ENCODE results near the gene COMT. TPM values are rescaled to one million over a fixed set of nuclear protein-coding genes. Genes with fewer than 3 reads are reported as not detected.

Gene COMT
- total and polyA plus RNA-seq, 9 of the 15 experiments (the other 6 are each of a cell fraction or from before 2014, with no cell fraction given) = 12.5 to 351 (median 155) TPM

DNA sequence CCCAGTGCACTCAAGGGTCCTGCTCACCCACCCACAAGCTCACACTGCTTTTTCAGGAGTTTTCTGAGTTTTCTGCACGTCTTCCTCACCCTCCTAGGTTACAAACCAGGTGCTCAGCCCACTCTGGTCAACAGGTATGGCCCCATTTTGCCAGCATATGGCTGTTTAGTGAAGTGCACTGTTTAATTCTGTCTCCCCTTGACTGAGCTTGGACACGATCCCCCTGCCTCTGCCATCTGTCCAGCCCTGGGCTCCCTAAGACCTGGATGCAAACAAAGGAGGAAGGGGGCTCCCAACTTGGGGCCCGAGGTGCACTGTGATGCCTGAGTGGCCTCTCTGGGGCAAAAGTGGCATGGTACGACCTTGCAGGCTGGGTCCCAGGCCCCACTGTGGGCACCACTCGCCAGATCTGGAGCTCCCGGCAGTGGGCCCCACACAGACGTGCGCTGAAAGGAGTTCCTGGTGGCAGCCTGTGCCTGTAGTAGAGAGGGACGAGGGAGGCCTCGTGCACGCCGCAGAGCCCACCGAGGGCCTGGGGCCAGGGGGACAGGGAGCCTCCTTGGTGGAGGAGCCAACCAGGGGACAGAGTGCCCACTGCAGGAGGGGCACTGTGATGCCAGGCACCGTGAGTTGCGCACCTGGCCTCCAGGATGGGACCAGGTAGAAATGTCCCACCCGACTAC is 37.3 kb upstream of the COMT start (continued):
- TF ChIP-seq ELK1 (CRISPR knock-in tag; IDR thresholded peaks at IDR 0.05) (no peak), MLX (CRISPR knock-in tag; conservative IDR thresholded peaks at IDR 0.05) (no peak), ZNF764 (CRISPR knock-in tag; IDR thresholded peaks at IDR 0.05; ENCODE audit: low read depth) (0 out of 2 replicates have a peak, but pooled peaks have one; percentile 17), ZNF766 (CRISPR knock-in tag; conservative IDR thresholded peaks at IDR 0.05) (no peak), KLF10 (CRISPR knock-in tag; IDR thresholded peaks at IDR 0.05) (no peak), BRD4 (IDR thresholded peaks at IDR 0.05) (no peak), ID3 (CRISPR knock-in tag; IDR thresholded peaks at IDR 0.05) (no peak), ID3 (tag; IDR thresholded peaks at IDR 0.05) (0 out of 2 replicates have a peak, but pooled peaks have one; percentile 15), ATF1 (CRISPR knock-in tag; IDR thresholded peaks at IDR 0.05) (no peak; the same call in 1 of the 2 replicates), ATF1 (tag; IDR thresholded peaks at IDR 0.05) (no peak), BRCA1 (IDR thresholded peaks at IDR 0.05) (no peak), BRCA1 (CRISPR knock-in tag; IDR thresholded peaks at IDR 0.05) (no peak), ZC3H11A (IDR thresholded peaks at IDR 0.05; ENCODE audit: low read depth, low read length) (no peak), ASH1L (IDR thresholded peaks at IDR 0.05; ENCODE audit: borderline replicate concordance, low read depth, partially characterized antibody) (no peak), MEF2A (IDR thresholded peaks at IDR 0.05; ENCODE audit: control insufficient read depth, low read depth, low read length) (no peak), ZSCAN32 (CRISPR knock-in tag; IDR thresholded peaks at IDR 0.05) (0 out of 2 replicates have a peak, but pooled peaks have one; percentile 11), KDM4B (IDR thresholded peaks at IDR 0.05; ENCODE audit: borderline replicate concordance in 2 of 2, low read depth in 1 of 2) (no peak), ZNF184 (CRISPR knock-in tag; IDR thresholded peaks at IDR 0.05) (0 out of 2 replicates have a peak, but pooled peaks have one; percentile 41), ZNF165 (CRISPR knock-in tag; IDR thresholded peaks at IDR 0.05; ENCODE audit: borderline replicate concordance) (no peak), COPS2 (conservative IDR thresholded peaks at IDR 0.05) (no peak), NFXL1 (CRISPR knock-in tag; IDR thresholded peaks at IDR 0.05) (no peak), KAT7 (CRISPR knock-in tag; IDR thresholded peaks at IDR 0.05; ENCODE audit: borderline replicate concordance) (no peak), RHOXF2B (CRISPR knock-in tag; conservative IDR thresholded peaks at IDR 0.05) (no peak), ZNF274 (IDR thresholded peaks at IDR 0.05; ENCODE audit: borderline replicate concordance, low read depth, low read length) (no peak), TSC22D4 (tag; IDR thresholded peaks at IDR 0.05) (no peak), MCM7 (IDR thresholded peaks at IDR 0.05) (no peak)
- TF ChIP-seq, protein P1, sequence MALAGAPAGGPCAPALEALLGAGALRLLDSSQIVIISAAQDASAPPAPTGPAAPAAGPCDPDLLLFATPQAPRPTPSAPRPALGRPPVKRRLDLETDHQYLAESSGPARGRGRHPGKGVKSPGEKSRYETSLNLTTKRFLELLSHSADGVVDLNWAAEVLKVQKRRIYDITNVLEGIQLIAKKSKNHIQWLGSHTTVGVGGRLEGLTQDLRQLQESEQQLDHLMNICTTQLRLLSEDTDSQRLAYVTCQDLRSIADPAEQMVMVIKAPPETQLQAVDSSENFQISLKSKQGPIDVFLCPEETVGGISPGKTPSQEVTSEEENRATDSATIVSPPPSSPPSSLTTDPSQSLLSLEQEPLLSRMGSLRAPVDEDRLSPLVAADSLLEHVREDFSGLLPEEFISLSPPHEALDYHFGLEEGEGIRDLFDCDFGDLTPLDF (CRISPR knock-in tag; IDR thresholded peaks at IDR 0.05) = no peak
